GM21515 (cell line): ENCODE measurements around the gene CUX1.
"Not testable (repeated sequence)": the region's sequence is repeated elsewhere in the genome, so short reads cannot be mapped to it uniquely, and the experiment has no call there.

Experiments used
- ATAC-seq: cut with Tn5 transposase; IDR thresholded peaks from one replicate; pipeline ENCODE4 v1.9.1; 2021; ENCODE audit not compliant: unreplicated experiment

CUX1 gene

DNA sequence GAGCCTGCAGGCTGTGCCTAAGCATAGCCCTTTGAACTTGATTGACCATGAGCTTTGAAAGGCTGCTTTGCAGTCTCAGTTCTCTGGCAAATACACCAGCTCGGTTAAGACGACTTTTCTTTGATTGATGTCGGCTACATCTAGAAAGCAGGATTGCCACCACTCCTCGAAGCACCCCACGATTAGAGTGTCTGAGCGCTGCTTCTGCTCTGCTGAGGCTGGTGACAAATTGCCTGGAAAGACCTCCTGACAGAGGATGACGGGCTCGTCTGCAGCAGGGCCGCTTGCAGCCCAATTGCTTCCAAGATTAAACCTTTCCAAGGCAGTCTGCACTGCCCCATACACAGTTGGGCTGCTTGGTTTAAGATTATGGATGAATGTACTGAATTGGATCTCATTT is 182.0 kb downstream of the CUX1 start:
- no peak for ATAC-seq

DNA sequence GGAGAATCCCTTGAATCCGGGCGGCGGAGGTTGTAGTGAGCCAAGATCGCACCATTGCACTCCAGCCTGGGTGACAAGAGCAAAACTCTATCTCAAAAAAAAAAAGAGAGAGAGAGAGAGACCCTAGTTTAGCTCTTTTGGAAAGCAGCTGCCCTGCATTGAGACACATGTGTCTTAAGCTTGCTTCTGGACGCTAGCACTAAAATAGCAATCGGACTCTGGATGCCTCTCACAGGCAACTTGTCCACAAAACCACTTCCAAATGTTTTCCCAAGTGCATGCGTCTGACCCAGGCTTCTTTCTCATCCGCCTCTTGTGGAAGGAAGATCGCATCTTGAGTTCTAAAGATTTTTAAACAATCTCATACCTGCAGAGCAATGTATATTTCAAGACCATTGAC is 182.7 kb downstream of the CUX1 start:
- no peak for ATAC-seq

DNA sequence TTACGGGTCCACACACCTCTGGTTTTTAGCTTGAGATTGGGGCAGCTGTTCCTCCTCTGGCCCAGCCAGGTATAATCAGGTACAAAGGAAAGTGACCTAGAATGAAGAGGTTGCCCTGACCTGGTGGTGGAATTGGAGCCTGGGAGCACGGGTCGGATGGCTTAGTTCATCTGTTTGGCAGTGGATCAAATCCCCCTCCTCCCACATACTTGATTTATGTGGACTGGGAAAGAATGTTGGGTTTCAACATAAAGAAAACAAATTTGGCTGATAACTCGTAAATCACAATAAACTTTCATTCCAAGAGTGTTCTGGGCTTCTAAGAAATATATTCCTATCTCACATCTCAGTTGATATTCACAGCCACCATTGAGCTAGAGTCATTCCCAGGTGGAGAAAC is 186.8 kb downstream of the CUX1 start:
- ATAC-seq: no peak

DNA sequence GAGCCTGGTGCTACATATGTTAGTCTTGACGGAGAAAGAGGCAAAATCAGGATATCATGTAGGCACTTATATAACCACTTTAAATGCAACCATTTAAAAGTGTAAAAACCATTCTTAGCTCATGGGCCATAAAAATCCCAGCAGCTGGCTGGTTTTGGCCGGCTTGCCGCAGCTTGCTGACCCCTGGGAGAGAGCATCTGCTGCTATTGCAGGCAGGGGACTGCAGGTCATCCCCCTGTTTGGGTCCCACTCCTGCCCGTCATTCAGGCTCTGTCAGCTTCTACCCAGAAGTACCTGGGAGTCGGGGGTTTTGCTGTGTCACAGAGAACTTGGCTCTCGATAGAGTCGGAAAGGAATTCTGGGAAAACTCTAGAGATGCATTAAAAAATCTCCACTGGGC is 187.4 kb downstream of the CUX1 start:
- ATAC-seq: no peak

DNA sequence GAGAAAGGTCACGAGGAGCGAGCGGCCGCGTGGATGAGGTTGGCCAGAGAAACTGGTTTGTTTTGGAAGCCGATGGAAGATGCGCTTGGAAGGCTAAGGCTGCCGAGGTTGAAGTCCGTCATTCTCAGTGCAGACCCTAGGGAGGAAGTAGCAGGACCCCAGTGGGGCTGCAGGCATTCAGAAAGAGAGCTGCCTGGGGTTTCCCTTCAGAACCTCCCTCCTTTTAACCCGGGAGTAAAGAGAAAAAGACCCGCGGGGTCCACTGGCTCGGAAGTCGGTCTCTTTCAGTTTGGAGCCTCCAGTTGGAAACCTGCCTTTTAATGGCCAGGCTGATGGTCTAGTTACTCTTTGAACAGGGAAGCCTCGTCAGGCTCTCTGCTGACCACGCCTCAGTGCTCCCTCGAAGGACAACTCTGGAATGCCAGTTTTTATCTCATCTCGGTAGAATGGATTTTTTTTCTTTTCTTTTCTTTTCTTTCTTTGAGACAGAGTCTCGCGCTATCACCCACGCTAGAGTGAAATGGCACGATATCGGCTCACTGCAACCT is 188.6 kb downstream of the CUX1 start:
- ATAC-seq: no peak

DNA sequence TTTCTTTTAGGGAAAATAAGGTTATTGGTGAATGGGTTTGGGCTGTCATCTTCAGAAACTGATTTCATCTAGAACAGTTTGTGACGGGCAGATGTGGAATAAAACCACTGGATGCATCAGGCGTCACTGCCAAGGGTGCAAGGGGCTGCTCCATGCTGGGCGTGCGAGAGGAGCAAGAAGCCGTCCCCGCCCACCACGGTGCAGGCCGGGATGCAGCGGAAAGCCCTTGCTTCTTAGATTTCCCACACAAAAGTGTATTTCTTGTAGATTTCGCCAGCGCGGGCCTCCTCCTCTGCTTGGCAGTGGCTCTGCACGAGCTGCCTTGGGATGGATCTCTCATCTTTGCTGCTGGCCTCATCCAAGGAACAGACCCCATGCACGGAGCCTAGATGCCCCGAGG is 189.3 kb downstream of the CUX1 start:
- no peak for ATAC-seq

DNA sequence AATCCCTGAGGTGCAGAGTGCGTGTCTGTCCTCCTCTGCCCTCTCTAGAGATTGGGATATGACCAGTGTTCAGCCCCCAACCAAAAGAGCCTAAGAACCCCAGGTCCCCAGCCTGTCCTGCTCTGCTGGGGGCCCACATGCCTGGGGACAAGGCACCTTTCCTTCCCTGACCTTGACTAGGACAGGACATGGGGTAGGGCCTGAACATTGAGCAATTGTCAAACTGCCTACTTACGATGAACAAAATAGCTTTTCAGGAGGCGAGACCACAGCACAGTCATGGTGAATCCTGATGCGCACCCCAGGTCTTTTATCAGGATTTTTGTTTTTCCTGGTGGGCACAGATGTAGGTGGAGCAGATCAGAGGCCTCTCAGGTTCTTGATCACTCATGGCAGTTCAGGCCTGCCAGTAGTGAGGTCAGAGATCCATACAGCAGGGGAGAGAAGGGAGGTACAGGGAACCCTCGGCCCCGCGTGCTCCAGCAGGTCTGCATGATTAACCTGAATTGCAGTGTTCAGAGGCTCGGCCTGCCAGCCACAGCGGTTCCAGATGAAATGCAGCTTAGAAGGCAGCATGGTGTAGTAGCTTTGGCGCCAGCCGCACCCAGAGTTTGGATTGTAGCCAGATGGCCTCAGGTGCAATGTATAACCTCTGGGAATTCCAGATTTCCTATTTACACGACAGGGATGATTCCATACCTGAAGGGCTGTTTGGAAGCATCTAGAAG is 191.3 kb downstream of the CUX1 start:
- no peak for ATAC-seq

DNA sequence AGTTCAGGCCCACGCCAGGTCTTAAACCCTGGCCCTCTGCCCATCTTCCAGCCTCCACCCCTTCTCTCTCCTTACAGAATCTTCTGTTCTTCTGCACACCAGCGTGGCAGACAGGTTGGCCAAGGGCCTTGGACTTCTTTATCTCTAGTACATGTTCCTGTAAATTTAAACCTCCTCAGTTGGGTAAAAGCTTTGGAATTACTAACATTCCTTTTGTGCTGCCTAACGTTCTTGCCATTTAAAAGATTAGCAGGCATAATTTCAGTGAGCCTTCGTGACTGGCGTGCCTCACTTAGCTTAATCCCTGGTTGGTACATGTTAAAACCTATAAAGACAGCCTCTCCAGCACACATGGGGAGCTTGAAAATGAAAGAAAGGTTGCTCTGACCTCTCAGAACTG is 192.2 kb downstream of the CUX1 start:
- ATAC-seq: no peak

DNA sequence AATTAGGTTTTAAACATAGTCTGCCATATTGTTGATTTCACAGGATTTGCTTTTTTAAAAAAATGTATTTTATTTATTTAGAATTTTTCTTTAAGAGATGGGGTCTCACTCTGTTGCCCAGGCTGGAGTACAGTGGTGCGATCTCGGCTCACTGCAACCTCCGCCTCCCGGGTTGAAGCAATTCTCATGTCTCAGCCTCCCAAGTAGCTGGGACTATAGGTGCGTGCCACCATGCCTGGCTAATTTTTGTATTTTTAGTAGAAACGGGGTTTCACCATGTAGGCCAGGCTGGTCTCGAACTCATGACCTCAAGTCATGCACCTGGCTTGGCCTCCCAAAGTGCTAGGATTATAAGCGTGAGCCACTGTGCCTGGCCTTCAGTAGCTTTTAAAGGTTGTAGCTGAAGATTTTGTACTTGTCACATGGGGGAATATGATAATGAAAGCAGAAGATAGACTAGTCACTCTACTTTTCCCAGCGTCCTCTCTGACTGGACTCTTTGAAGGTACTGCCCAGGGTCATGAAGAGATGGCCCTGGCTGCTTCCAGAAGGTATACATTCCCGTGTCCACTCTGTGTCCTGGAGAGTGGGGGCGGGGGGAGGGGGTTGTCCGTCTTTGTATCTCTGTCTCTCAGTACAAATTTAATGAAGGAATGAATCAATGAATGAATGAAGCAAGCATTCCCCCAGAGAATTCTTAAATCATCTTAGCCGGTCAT is 194.8 kb downstream of the CUX1 start:
- ATAC-seq: not testable (repeated sequence)

DNA sequence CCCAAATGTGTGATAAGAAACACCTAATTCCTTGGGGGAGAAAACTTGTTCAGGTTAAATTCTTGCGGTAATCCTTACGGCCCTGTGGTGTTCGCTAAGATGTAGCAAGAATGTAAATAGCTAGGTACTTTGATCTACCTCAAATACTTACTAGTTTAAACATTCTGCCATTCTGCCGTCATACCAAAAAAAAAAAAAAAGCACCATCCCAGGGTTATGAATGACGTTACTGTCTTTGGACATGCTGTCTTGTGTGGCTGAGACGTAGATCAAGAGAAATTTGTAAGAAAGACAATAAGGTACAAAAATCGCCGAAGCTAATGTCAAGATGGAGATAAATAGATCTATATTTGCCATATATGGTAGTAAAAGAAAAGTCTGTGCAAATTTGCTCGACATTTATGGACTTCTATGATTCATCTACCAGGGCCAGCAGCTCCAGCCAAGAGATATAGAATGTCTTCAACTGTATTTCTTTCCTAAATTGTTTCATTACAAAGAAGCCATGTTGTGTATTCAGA is 195.6 kb downstream of the CUX1 start:
- no peak for ATAC-seq

DNA sequence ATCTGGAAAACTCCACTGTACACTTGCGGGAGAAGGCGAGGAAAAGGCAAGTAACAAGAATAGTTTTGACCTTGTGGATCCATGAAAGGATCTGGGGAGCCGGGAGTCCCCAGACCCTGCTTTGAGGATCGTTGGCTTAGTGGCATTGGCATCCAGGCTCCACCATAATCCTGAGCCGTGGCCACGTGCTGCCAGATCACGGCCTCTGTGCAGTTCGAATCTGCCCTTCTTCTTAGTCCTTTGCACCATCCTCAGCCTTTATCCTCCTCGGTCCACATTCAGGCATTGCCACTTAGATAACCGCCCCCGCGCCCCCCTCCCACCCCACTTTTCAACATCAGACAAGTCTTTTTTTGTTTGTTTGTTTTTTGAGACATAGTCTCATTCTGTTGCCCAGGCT is 201.4 kb downstream of the CUX1 start:
- ATAC-seq: no peak

DNA sequence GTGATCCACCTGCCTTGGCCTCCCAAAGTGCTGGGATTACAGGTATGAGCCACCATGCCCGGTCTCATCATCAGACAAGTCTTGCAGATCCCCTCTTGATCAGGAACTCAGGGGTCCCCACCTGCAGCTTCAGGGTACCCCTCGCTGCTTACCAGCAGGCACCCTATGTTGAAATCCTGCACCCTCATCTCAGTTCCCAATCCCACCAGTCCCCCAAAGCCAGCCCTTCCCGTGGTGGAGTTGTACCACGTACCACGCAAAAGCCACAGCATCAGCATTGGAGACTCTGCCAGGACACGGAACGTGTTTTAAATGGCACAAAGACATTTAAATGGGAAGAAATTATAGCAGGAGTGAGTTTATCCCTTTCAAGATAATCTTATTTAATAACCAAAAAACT is 202.0 kb downstream of the CUX1 start:
- no peak for ATAC-seq

DNA sequence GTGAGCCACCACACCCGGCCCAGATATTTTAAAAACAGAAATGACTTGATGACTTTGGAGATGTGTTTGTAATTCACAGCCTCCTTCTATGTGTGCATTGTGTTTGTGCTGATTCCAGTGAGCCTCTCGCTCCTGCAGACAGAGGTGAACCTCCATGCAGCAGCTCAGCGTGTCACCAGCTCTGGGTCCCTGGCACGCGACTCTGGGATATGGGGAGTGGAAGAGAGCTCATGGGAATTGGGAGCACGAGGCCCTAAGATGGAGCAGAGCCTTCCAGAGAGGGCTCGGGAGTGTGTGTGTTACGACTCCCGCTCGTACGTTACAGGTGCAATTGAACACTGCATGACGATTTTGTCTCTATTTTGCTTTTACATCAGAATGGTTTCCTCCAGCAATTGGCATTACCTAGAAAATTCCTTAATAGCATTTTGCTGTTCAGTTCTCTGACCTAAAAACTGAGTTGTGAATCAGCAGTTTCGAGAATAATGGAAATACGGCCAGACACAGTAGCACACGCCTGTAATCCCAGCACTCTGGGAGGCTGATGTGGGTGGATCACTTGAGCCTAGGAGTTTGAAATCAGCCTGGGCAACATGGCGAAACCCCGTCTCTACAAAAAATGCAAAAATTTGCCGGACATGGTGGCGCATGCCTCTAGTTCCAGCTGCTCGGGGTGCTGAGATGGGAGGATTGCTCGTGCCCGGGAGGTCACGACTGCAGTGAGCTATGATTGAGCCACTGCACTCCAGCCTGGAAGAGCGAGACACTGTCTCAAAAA is 204.6 kb downstream of the CUX1 start:
- no peak for ATAC-seq

DNA sequence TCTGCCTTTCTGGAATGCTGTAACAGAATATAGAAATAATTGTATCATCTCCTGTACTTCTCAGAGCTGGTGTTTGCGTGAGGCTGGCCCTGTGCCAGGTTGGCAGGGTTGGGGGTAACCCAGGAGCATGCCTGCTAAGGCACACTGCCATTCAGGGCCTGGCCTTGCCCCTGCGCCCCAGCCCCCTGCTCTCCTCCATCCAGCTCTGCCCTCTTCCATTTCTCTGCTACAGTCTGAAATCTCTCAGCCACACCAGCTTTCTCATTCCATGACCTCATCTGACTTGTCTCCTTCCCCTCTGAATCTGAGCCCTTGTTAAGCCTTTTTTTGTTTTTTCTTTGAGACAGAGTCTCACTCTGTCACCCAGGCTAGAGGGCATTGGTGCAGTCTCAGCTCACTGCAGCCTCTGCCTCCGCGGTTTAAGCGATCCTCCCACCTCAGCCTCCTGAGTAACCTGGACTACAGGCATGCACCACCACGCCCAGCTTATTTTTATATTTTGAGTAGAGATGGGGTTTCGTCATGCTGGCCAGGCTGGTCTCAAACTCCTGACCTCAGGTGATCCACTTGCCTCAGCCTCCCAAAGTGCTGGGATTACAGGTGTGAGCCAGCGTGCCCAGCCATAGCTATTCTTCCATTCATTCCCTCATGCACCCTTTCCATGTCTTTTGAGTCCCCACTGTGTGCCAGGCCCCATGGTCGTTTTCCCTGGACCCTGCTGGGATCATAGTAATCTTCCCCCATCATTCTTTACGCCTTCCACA is 206.8 kb downstream of the CUX1 start:
- ATAC-seq: no peak

DNA sequence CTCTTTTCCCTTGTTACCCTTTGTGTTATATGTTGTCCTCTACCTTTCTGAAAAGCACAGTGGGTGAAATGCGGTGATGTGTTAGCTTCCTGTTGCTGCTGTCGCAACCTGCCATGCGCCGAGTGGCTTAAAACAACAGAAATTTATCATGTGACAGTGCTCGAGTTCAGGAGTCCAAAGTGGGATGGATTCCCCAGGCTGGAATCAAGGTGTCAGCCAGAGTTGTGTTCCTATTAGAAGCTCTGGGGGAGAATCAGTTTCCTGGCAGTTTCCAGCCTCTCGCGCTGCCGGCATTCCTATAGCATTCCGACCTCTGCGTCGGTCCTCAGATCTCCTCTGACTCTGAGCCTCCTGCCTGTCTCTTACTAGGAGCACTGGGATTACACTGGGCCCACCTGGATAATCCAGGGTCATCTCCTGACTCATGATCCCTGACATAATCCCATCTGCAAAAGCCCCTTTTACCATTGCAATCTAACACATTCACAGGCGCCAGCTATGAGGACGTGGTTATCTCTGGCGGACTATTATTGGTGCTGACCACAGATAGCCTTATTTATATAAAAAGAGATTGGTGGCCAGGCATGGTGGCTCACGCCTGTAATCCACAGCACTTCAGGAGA is 207.5 kb downstream of the CUX1 start:
- ATAC-seq: no peak

DNA sequence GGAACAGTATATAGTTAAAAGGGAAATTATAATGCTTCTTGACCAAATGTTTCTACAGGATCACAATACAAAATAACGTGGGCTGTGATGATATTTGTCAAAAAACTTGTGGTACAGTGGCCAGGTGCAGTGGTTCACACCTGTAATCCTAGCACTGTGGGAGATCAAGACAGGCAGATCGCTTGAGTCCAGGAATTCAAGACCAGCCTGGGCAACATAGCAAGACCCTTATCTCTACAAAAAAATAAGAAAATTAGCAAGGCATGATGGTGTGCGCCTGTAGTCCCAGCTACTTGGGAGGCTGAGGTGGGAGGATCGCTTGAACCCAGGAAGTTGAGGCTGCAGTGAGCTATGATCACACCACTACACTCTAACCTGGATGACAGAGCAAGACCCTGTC is 208.4 kb downstream of the CUX1 start:
- ATAC-seq: not testable (repeated sequence)

DNA sequence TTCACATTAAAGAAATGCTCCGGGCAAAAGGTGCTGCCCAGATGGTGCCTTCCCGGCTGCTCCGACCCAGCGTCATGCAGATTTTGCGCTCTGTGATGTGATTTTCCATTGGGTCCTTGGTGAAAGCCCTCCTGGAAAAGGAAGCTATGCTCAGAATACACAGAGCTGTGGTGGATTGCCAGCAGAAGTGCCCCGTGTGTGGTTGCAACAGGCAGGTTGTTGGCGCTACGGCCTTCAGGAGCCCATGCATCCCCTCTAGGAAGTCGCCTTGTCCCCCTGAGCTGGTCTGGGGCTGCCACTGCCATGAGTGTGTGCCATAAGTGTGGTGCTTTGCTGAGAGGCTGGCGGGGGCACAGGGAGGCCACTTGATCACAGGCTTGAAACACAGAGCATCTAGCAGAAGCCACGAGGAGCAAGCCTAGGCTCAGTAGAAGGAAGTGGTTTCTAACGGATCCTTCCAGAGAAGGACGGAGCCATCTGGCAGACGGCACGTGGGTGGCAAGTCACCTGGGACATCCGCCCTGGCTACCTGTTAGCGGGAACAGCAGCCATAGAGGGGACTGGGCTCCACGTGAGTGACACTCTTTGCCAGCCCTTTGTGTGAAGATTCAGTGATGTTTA is 210.9 kb downstream of the CUX1 start:
- no peak for ATAC-seq

DNA sequence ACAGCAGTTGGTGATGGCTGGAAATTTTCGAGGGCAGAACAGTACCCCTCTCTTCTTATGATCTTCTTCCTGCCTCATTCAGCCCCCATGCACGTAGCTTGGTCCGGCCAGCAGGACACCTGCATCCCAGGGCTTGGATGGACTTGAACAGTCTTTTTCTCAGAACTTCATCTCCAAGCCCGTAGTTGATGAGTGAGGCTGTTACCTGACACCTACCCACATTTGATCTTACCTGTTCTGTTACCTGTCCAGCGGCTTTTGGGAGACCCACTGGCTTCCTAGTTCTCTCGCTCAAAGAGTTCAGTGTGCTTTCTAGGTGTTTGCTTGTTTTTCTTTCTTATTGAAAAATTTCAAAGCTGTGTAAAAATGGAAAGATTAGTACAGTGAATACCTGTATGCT is 212.2 kb downstream of the CUX1 start:
- no peak for ATAC-seq

DNA sequence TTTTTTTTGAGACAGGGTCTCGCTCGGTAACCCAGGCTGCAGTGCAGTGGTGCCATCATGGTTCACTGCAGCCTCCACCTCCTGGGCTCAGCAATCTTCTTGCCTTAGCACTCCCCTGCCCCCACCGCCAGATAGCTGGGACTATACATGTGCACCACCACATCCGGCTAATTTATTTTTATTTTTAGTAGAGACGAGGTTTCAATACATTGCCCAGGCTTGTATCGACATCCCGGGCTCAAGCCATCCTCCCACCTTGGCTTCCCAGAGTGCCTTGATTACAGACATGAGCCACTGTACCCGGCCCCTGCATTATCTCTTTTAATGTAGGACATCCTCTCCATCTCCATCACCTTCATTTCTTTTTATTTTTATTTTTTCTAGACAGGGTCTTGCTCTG is 213.3 kb downstream of the CUX1 start:
- ATAC-seq: no peak

DNA sequence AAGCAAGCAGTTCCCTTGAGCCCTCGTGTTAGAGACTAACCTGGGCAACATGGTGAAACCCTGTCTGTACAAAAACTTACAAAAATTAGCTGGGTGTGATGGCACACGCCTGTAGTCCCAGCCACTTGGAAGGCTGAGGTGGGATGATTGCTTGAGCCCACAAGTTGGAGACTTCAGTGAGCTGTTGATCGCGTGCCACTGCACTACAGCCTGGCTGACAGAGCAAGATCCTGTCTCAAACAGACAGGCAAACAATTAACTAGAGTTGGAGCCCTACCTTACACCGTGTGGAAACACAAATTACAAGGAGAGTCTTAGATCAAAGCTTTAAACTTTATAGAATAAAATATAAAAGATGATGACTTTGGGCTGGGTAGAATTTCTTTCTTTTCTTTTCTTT is 219.5 kb downstream of the CUX1 start:
- no peak for ATAC-seq
